Cardiac septum (tissue), 1 donor: ENCODE measurements around the gene CLDN4. TPM values are rescaled to one million over a fixed set of nuclear protein-coding genes. Genes with fewer than 3 reads are reported as not detected.
"Not testable (repeated sequence)": the region's sequence is repeated elsewhere in the genome, so short reads cannot be mapped to it uniquely, and the experiment has no call there.

Source experiments
- DNase-seq: peaks from one replicate; pipeline ENCODE4 v3.0.0-alpha.2; 2020; ENCODE audit warnings: low spot score
- intact Hi-C: fragments of 100-400 bp; cut with DNase I; formaldehyde crosslinking; loops from one replicate; pipeline ENCODE4 v1.14.0; 2022
- total RNA-seq: library from RNA; stranded (reverse); fragmentation: NEBNext Ultra II Directional; extraction: Animal tissue kit (Norgen Biotek cat#: 25700); gene quantifications from one replicate; pipeline ENCODE4 v1.2.1, GENCODE V29; 2021
- donor health status: DM: no; HTN: no; CAD: no.

CLDN4 gene
- total RNA-seq, 1 donor from 2014 or later = not detected

DNA sequence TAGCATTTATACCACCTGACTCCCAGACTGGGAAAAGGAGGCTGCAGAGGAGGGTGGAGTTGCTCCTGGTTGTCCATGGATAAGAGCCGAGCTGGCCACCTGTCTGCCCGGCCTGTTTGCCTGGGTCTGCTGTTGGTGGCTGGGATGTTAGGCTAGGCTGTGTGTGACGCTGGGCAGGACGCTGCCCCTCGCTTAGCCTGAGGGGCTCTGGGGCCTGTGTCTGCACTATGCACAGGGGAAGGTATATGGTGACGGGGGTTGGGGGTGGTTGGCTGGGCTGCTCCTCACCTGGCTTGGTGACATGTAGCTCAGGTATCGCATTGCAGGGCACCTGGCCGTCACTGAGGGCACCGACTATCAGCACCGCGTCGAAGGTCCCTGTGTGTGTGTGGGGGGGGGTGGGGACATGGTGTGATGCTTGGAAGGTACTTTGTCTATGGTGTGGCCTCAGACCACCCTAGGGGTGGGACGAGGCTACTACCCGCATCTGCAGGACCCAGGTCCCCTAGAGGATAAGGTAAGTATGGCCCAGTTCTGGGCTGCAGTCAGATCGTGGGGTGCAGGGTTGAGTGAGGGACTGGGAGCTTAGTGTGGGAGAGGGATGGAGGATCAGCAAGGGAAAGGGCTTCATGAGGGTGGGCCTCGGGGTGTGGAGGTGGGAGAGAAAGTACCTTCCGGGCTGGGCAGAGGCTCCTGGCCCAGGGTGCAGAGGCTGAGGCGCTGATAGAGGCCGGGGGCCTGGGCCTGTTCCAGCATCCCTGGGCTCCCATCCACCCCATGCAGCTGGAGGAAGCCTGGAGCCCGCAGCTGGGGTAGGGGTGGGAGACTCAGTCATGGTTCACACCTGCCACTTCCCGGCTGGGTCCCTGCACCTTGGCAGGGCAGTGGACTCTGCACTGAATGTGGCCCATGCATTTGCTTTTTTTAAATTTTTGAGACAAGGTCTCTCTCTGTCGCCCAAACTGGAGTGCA lies 9.2 kb downstream of the CLDN4 start:
- intact Hi-C loops = loop anchor here (10.0 kb wide), 1 partner anchor 105 kb away; the partner anchor contains the start of gene ABHD11
- DNase-seq = no peak

DNA sequence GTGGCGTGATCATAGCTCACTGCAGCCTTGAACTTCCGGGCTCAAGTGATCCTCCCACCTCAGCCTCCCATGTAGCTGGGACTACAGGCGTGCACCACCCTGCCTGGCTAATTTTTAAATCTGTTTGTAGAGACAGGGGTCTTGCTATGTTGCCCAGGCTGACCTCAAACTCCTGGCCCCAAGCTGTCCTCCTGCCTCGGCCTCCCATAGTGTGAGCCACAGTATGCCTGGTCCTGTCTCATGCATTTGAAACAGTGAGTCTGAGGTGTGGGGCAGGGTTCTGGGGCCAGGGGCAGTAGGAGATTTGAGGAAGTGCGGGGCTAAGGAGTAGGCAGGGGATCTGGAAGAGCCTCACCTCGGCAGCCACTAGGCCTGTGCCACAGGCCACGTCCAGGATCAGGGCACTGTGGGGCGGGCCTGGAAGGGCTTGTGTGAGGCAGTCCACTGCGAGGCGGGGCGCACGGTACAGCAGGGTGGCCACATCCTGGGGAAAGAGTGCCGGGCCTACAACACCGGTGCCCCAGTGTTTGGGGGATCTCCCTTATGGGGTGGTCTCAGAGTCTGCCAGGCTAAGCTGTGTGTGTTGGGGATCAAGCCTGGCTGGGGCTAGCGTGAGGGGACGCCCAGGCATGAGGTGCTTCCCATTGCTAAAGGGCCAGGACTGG lies 10.1 kb downstream of the CLDN4 start:
- intact Hi-C loops = loop anchor here (10.0 kb wide), 1 partner anchor 106 kb away; the partner anchor contains the start of gene ABHD11
- DNase-seq = no peak

DNA sequence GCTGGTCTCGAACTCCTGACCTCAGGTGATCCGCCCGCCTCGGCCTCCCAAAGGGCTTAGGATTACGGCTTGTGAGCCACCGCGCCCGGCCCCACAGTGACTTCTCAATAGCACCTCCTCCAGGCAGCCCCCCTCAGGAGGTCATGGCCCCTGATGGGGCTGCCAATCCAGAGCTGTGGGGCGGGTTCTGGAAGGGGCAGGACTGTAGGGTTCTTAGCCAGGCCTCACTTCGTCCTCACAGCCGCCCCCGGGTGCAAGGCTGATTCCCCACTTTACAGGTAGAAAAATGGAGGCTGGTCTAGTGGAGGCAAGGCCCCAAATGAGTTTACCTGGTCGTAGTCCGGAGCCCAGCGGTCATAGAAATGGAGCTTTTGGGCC lies 10.9 kb downstream of the CLDN4 start:
- DNase-seq = no peak
- intact Hi-C loops = loop anchor here (10.0 kb wide), 1 partner anchor 107 kb away; the partner anchor contains the start of gene ABHD11

DNA sequence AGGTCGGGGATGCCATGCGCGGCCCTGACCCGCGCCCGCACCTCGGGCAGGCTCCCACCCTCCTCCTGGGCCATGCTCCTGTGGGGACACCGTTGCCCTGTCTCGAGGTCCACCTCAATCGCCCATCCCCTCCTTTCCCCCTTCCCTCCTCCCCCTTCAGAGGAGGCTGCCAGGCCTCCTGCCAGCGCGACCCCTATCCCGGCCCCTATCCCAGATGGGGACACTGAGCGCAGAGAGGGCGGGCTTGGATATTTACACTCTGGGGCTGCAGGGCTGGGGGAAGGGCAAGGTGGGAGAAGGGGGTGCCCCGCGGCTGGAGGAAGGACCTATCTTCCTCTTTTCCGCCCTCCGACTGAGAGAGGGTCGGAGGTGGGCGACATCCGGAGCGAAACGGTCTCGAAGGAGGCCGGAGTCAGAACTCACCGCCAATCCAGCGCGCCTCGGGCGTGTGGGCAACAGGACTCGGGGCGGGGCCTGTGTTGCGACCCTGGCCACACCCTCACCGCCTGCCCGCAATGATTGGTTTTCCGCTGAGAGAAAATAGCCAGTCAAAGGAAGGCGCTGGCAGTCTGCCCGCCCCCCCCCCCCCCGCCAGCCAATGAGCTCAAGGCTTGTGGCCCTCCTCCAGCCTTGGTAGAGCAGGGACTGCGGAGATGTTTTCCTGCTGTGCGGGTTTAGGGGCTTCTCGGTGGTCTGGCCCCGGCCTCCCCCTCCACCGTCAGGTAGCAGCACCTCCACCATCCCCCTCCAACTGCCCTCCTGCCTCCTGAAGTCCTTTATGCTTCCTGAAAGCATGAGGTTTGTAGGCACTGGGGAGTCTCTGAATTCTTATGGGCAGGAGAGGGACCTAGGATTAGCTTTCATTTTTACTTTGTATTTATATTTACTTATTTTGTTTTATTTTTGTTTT lies 11.5 kb downstream of the CLDN4 start, which contains the start of gene METTL27:
Gene METTL27, minus strand, starts transcription at position 450 of the 910 bp plus-strand sequence. Its CDS starts 376 bp downstream, at position 74.
- intact Hi-C loops = loop anchor here (10.0 kb wide), 1 partner anchor 108 kb away; the partner anchor contains the start of gene ABHD11

DNA sequence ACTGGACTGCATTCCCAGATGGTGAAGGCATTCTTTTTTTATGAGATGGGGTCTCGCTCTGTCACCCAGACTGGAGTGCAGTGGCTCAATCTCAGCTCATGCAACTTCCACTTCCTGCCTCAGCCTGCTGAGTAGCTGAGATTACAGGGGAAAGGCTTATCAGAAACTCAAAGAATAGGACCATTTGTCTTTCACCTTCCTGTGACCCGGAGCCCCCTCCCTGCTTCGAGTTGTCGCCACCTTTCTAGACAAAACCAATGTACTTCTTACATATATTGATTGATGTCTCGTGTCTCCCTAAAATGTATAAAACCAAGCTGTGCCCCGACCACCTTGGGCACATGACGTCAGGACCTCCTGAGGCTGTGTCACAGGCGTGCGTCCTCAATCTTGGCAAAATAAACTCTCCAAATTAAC lies 13.3 kb downstream of the CLDN4 start:
- intact Hi-C loops = loop anchor here (10.0 kb wide), 1 partner anchor 109 kb away; the partner anchor contains the start of gene ABHD11
- no peak for DNase-seq

More for the DNA sequence above, 11.5 kb downstream of the CLDN4 start, which contains the start of gene METTL27:
- DNase-seq = peak; percentile 94

DNA sequence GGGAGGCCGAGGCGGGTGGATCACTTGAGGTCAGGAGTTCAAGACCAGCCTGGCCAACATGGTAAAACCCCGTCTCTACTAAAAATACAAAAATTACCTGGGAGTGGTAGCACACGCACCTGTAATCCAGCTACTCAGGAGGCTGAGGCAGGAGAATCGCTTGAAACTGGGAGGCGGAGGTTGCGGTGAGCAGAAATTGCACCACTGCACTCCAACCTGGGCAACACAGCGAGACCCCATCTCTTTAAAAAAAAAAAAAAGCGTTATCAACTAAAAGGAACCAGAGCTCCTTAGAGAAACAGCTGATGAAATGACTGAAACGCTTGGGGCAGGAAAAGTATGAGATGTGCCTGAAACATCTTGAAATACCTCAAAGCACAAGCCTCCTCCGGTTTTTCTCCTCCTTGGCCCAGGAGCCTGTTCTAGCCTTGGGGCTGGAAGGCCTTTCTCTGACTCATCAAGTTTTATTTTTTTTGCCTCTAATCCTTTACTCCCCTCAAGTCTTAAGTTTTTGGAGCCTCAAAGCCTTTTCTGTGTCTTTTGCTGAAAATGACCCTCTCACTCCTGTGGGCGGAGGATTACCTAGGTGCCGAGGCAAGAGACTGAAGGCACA lies 14.2 kb downstream of the CLDN4 start:
- DNase-seq = no peak
- intact Hi-C loops = loop anchor here (10.0 kb wide), 1 partner anchor 110 kb away; the partner anchor contains the start of gene ABHD11

DNA sequence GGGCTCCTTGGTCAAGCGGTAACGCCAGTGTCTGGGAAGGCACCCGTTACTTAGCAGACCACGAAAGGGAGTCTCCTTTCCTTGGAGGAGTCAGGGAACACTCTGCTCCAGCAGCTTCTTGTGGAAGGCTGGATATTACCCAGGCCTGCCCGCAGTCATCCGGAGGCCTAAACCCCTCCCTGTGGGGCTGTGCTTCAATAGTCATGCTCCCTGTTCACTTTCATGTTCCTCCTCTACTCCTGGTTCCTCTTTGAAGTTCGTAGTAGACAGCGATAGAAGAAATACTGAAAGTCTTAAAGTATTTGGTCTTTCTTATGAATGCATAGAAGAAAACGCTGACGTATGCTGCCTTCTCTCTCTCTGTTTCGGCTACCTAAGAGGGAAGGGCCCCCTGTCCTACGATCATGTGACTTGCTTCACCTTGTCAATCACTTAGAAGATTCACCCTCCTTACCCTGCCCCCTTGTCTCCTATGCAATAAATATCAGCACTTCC lies 15.0 kb downstream of the CLDN4 start:
- intact Hi-C loops = loop anchor here (10.0 kb wide), 1 partner anchor 111 kb away; the partner anchor contains the start of gene ABHD11
- DNase-seq = not testable (repeated sequence)

DNA sequence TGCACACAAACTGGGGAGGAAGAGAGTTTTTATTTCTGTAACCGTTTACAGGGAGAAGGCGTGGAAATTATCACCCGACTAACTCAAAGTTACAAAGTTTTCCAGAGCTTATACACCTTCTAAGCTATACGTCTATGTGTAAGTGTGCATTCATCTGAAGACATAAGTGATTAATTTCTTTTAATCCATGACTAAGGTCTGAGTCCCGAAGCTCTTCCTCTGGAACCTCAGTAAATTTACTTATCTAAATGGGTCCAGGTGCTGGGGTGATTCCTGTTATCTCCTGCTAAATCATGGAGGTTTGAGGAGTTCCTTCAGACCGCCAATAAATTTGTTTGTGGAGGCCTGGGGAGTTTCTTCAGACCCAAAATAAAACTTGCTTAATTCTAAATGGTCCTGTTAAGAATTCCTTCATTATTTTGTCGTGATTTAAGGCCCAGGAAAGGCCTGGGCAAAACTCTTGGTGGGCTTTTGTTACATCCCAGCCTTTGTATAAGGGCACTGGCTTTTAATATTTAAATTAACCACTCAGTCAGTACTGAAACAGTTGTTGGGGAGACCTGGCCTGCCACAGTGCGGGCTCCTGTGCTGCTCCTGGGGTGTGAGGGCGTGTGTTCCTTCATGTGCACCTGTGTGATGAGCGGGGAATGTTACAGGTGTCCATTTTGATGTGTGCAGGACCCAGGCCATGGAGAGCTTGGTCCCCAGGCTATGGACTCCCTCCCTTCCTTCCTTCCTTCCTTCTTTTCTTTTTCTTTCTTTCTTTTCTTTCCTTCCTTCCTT lies 17.3 kb downstream of the CLDN4 start:
- DNase-seq = no peak
- intact Hi-C loops = loop anchor here (10.0 kb wide), 1 partner anchor 113 kb away; the partner anchor contains the start of gene ABHD11

DNA sequence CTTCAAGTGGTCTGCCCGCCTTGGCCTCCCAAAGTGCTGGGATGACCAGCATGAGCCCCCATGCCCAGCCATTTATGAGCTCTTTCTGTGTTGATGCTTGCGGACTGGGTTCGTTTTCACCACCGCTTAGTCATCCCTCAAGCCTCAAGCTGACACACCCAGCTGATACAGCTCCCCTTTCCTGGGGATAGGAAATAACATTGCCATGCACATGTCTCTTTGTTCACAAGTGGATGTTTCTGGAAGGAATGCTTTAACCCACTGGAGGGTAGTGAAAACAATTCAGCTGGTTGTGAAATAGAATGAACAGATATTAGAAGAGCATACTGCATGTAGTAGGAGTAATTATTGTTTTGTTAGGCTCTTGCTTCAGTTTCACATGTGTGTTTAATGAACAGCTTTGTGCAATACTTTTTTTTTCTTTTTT lies 20.0 kb downstream of the CLDN4 start:
- no peak for DNase-seq
- intact Hi-C loops = no loop called here

DNA sequence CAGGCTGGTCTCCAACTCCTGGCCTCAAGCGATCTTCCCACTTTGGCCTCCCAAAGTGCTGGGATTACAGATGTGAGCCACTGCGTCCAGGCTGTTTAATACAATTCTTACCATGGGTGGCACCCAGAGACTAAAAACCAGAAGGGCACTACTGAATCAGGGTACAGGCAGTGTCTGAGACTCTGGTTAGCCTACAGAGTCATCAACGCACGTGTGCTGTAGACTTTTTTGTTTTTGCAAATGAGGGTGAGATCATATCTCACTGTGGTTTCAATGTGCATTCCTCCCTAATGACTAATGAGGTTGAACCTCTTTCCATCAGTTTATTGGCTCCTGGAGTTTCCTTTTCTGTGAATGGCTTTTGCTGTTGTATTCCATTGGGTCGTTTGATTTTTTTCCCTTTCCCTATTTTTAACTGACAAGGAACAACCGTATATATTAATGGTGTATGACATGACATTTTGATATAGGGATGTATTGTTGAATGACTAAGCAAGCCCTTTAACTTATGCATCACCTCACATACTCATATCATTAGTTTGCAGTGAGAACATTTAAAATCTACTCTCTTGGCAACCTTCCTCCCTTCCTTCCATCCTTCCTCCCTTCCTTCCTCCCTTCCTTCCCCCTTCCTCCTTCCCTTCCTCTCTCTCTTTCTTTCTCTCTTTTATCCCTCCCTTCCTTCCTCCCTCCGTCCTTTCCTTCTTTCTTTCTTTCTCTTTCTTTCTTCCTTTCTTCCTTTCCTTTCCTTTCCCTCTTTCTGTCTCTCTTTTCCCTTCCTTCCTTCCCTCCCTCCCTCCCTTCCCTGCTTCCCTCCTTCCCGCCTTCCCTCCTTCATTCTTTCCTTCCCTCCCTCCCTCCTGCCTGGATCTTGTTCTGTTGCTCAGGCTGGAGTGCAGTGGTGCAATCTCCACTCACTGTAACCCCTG lies 20.9 kb downstream of the CLDN4 start:
- intact Hi-C loops = no loop called here

DNA sequence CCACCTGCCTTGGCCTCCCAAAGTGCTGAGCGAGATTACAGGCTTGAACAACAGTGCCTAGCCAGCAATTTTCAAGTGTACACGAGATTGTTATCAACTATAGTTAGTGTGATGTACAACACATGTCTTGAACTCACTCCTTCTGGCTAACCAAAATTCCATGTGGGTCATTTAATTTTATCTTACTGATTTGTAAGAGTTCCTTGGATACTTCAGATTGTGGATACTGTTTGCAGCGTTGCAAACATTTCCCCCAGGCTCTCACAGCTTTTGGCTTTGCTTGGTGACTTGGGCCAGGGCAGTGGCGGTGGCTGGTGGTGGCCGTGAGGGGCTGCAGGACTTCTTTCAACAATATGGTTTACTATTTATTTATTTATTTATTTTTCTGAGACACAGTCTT lies 21.7 kb downstream of the CLDN4 start:
- intact Hi-C loops = no loop called here
- no peak for DNase-seq

More for the DNA sequence above, 20.9 kb downstream of the CLDN4 start:
- DNase-seq = no peak

DNA sequence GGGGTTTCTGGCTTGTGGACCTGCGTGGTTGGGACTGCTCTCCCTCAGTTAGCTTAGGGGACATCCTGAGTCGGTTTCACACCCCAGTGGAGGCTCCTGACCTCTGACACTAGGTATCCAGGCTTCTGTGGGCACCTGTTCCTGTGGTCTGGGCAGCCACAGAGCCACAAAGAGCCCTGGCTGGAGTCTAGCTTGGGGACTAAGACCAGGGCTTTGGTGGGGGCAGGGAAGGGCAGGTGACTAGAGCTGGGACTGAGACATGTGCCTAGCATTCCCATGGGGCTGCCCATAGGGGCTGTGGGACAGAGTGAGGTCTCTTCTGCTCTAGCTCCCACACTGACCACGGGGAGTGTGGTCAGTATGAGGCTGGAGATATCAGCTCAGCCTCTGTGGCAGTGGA lies 26.1 kb downstream of the CLDN4 start:
- intact Hi-C loops = loop anchor here (5.0 kb wide), 1 partner anchor 250 kb away; no protein-coding TSS in a partner anchor
- no peak for DNase-seq

DNA sequence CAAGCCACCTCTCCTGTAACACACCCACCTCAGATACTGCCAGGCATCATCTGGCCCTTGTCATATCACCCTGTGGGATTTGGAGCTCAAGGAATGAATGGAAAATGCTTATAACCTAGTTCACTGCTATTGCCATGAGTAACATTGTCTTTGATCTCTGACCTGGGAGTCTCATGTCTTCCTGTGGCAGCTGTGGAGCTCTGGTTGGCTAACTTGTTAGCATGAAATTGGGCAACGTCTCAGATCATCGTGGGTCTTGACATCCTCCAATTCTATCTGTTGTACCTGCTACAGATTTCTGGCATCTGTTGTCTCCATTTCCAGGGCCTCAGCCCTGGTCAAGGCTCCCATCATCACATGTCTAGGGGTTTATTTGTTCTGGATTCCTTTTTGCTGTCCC lies 28.0 kb downstream of the CLDN4 start:
- intact Hi-C loops = loop anchor here (5.0 kb wide), 1 partner anchor 252 kb away; no protein-coding TSS in a partner anchor
- DNase-seq = no peak

DNA sequence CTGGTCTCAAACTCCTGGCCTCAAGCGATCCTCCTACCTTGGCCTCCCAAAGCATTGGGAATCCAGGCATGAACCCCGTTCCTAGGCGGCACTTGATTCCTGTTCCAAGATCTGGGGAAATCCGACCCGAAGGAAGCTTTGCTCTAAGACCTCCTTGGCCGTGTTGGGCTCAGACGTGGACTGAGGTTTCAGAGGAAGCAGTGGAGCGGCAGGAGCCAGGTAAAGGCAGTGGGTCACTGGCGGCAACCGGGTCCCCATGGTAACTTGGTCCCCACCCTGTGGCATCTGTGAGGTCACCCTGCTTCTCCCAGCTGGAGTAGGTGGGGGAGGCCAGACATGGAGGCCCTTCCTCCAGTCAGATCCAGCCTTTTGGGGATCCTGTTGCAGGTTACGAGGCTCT lies 30.1 kb downstream of the CLDN4 start, which contains the start of gene TMEM270:
Gene TMEM270, plus strand, starts transcription at position 301 of the 400 bp plus-strand sequence. Its CDS starts 36 bp downstream, at position 337.
- DNase-seq = no peak
- intact Hi-C loops = loop anchor here (10.0 kb wide), 1 partner anchor 344 kb away; no protein-coding TSS in a partner anchor

DNA sequence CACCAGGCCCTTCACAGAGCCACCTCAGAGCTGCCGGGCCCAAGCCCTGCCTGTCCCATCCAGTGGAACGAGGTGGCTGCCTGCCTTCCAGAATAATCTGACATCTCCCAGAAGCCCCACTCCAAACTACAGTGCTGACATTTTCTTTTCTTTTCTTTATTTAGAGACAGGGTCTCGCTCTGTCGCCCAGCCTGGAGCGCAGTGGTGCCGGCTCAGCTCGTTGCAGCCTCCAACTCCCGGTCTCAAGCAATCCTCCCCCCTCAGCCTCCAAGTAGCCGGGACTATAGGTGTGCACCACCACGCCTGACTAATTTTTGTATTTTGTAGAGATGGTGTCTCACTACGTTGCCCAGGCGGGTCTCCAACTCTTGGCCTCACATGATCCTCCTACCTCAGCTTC lies 30.5 kb downstream of the CLDN4 start:
- intact Hi-C loops = loop anchor here (10.0 kb wide), 1 partner anchor 343 kb away; no protein-coding TSS in a partner anchor
- DNase-seq = no peak
